ENCODE results near the gene EVI2A. TPM values are rescaled to one million over a fixed set of nuclear protein-coding genes. Genes with fewer than 3 reads are reported as not detected.

The EVI2A gene, protein sequence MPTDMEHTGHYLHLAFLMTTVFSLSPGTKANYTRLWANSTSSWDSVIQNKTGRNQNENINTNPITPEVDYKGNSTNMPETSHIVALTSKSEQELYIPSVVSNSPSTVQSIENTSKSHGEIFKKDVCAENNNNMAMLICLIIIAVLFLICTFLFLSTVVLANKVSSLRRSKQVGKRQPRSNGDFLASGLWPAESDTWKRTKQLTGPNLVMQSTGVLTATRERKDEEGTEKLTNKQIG
- not detected for polyA plus RNA-seq (2013, experiment 1 of 2)
- polyA plus RNA-seq (2013, experiment 2 of 2) = not detected

DNA sequence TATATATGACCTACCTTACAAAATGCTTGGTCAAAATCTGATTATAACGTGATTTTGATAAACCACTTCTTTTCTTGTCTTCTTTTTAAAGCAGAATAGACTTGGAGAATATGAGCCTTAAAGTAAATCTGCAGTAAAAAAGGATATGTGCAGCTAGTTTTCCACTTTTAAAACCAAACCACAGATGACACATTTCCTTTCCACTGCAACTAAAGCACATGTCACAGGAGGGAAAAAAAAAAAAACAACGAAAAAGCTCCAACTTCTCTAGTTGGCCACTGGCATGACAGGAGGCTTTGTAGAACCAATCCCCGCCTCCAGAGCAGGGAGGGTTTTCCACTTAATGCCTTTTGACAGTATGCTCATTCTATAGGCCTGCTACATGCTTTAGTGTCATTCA lies at the start of gene EVI2A:
Gene EVI2A (minus strand): TSS at position 142 of the 400 bp plus-strand sequence. CDS start 2,609 bp downstream, outside the sequence.
- Histone ChIP-seq H3K4me2 (ENCODE audit: insufficient read depth, low read length, poor library complexity, severe bottlenecking) (no peak within 1 kb of the TSS), H3K4me1 (ENCODE audit: control insufficient read depth in 2 of 2, insufficient read depth in 1 of 2, low read depth in 1 of 2, low read length in 2 of 2) (peaks cover 0 to 4% of the 10 kb centered on the region in 2 donors), H3K79me1 (ENCODE audit: low read depth, low read length) (no peaks in the 10 kb centered on the region), H2AFZ (ENCODE audit: low read length) (no peak within 1 kb of the TSS), H3K18ac (ENCODE audit: low read length) (no peak within 1 kb of the TSS), H2BK15ac (ENCODE audit: low read length) (no peak within 1 kb of the TSS), H3K4me3 (ENCODE audit: low read length in 2 of 2) (no peak within 1 kb of the TSS), H3K27me3 (ENCODE audit: control insufficient read depth in 3 of 3, insufficient read depth in 3 of 3, low read depth in 1 of 3, low read length in 3 of 3) (no peaks in the 10 kb centered on the region), H3K9me3 (replicated peaks in 1 of 2; ENCODE audit: control insufficient read depth in 2 of 2, insufficient read depth in 1 of 2, low read depth in 1 of 2, low read length in 2 of 2) (no peaks in the 10 kb centered on the region), H2BK5ac (ENCODE audit: low read length) (no peak within 1 kb of the TSS), H3K23ac (ENCODE audit: low read depth, low read length, poor library complexity) (no peak within 1 kb of the TSS), H3K27ac (replicated peaks; ENCODE audit: low read length) (no peak within 1 kb of the TSS), H3K14ac (ENCODE audit: low read length) (no peak within 1 kb of the TSS), H4K8ac (ENCODE audit: low read depth, low read length) (no peak within 1 kb of the TSS), H4K91ac (ENCODE audit: low read depth, low read length, poor library complexity) (no peak within 1 kb of the TSS), H2BK120ac (ENCODE audit: low read depth, low read length) (no peak within 1 kb of the TSS), H3K36me3 (replicated peaks in 1 of 2; ENCODE audit: control insufficient read depth in 2 of 2, insufficient read depth in 2 of 2, low read length in 2 of 2) (peaks cover 5 to 22% of the 10 kb centered on the region in 2 donors), H3K9ac (ENCODE audit: low read depth, low read length, poor library complexity) (no peak within 1 kb of the TSS), H3K4ac (ENCODE audit: low read length) (no peak within 1 kb of the TSS), H2BK12ac (ENCODE audit: low read length) (no peak within 1 kb of the TSS), H2AK5ac (ENCODE audit: low read depth, low read length) (no peak within 1 kb of the TSS)
- no CpG with 5 or more reads among the region's 3 CpGs for WGBS, 2 donors (ENCODE audit: extremely low coverage in 2 of 2, insufficient read length in 2 of 2, insufficient replicate concordance in 1 of 2)
- no peak for DNase-seq (ENCODE audit: low spot score)

DNA sequence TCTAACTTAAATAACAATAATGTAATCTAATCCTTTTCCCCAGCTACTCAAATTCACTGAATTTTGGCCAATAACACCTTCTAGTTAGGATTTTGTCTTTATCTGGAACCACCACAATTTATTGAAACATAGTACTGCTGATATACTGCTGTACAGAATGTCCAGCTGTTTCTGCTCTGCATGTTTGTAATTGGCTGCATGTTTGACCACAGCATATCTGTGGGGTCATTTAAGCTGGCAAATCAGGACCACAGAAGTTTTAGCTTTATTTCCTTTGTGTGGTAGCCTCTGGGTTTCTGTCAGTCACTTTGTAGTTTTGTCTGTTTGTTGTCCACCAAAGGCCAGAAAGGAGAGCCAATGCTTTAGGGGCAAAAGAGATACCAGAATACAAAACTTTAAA lies 47.8 kb upstream of the EVI2A start:
- Histone ChIP-seq H3K9me3 (replicated peaks in 1 of 2; ENCODE audit: control insufficient read depth in 2 of 2, insufficient read depth in 1 of 2, low read depth in 1 of 2, low read length in 2 of 2) (no peaks in the 10 kb centered on the region), H3K23ac (ENCODE audit: low read depth, low read length, poor library complexity) (no peak overlapping the region), H3K4me3 (ENCODE audit: low read length in 2 of 2) (no peak overlapping the region), H3K36me3 (replicated peaks in 1 of 2; ENCODE audit: control insufficient read depth in 2 of 2, insufficient read depth in 2 of 2, low read length in 2 of 2) (peaks cover 5 to 72% of the 10 kb centered on the region in 2 donors), H2BK120ac (ENCODE audit: low read depth, low read length) (no peak overlapping the region), H2BK5ac (ENCODE audit: low read length) (no peak overlapping the region), H3K18ac (ENCODE audit: low read length) (no peak overlapping the region), H4K8ac (ENCODE audit: low read depth, low read length) (no peak overlapping the region), H3K4me2 (ENCODE audit: insufficient read depth, low read length, poor library complexity, severe bottlenecking) (no peak overlapping the region), H3K27ac (replicated peaks; ENCODE audit: low read length) (no peak overlapping the region), H3K79me1 (ENCODE audit: low read depth, low read length) (no peaks in the 10 kb centered on the region), H2BK12ac (ENCODE audit: low read length) (no peak overlapping the region), H3K4ac (ENCODE audit: low read length) (no peak overlapping the region), H4K91ac (ENCODE audit: low read depth, low read length, poor library complexity) (no peak overlapping the region), H3K27me3 (ENCODE audit: control insufficient read depth in 3 of 3, insufficient read depth in 3 of 3, low read depth in 1 of 3, low read length in 3 of 3) (no peaks in the 10 kb centered on the region), H3K4me1 (ENCODE audit: control insufficient read depth in 2 of 2, insufficient read depth in 1 of 2, low read depth in 1 of 2, low read length in 2 of 2) (no peaks in the 10 kb centered on the region), H3K14ac (ENCODE audit: low read length) (no peak overlapping the region), H3K9ac (ENCODE audit: low read depth, low read length, poor library complexity) (no peak overlapping the region), H2AFZ (ENCODE audit: low read length) (no peak overlapping the region), H2AK5ac (ENCODE audit: low read depth, low read length) (no peak overlapping the region), H2BK15ac (ENCODE audit: low read length) (no peak overlapping the region)
- no peak for DNase-seq (ENCODE audit: low spot score)

GRCh38 chr17:31366088-31366487 lies 44.7 kb upstream of the EVI2A start:
- H3K9ac ChIP-seq (ENCODE audit: low read depth, low read length, poor library complexity) = no peak overlapping the region
- no peak overlapping the region for H2AK5ac ChIP-seq (ENCODE audit: low read depth, low read length)
- no peaks in the 10 kb centered on the region for H3K79me1 ChIP-seq (ENCODE audit: low read depth, low read length)
- H3K27me3 ChIP-seq (ENCODE audit: control insufficient read depth in 3 of 3, insufficient read depth in 3 of 3, low read depth in 1 of 3, low read length in 3 of 3) = no peaks in the 10 kb centered on the region
- H2BK120ac ChIP-seq (ENCODE audit: low read depth, low read length) = no peak overlapping the region
- no peak overlapping the region for H3K27ac ChIP-seq (replicated peaks; ENCODE audit: low read length)
- H3K4me2 ChIP-seq (ENCODE audit: insufficient read depth, low read length, poor library complexity, severe bottlenecking) = no peak overlapping the region
- WGBS, 2 donors (ENCODE audit: extremely low coverage in 2 of 2, insufficient read length in 2 of 2, insufficient replicate concordance in 1 of 2) = no CpG with 5 or more reads among the region's 4 CpGs
- no peak overlapping the region for H2AFZ ChIP-seq (ENCODE audit: low read length)
- H3K4ac ChIP-seq (ENCODE audit: low read length) = no peak overlapping the region
- H3K23ac ChIP-seq (ENCODE audit: low read depth, low read length, poor library complexity) = no peak overlapping the region
- no peak overlapping the region for H2BK15ac ChIP-seq (ENCODE audit: low read length)
- no peak overlapping the region for H4K91ac ChIP-seq (ENCODE audit: low read depth, low read length, poor library complexity)
- no peak for DNase-seq (ENCODE audit: low spot score)
- no peaks in the 10 kb centered on the region for H3K9me3 ChIP-seq (replicated peaks in 1 of 2; ENCODE audit: control insufficient read depth in 2 of 2, insufficient read depth in 1 of 2, low read depth in 1 of 2, low read length in 2 of 2)
- no peak overlapping the region for H3K4me3 ChIP-seq (ENCODE audit: low read length in 2 of 2)
- no peak overlapping the region for H2BK12ac ChIP-seq (ENCODE audit: low read length)
- no peaks in the 10 kb centered on the region for H3K4me1 ChIP-seq (ENCODE audit: control insufficient read depth in 2 of 2, insufficient read depth in 1 of 2, low read depth in 1 of 2, low read length in 2 of 2)
- H3K14ac ChIP-seq (ENCODE audit: low read length) = no peak overlapping the region
- no peak overlapping the region for H3K18ac ChIP-seq (ENCODE audit: low read length)
- H2BK5ac ChIP-seq (ENCODE audit: low read length) = no peak overlapping the region
- H4K8ac ChIP-seq (ENCODE audit: low read depth, low read length) = no peak overlapping the region
- H3K36me3 ChIP-seq (replicated peaks in 1 of 2; ENCODE audit: control insufficient read depth in 2 of 2, insufficient read depth in 2 of 2, low read length in 2 of 2) = peaks cover 2 to 77% of the 10 kb centered on the region in 2 donors

- Histone ChIP-seq H4K8ac (ENCODE audit: low read depth, low read length) (no peak overlapping the region), H3K14ac (ENCODE audit: low read length) (no peak overlapping the region), H3K36me3 (replicated peaks in 1 of 2; ENCODE audit: control insufficient read depth in 2 of 2, insufficient read depth in 2 of 2, low read length in 2 of 2) (peaks cover 4 to 80% of the 10 kb centered on the region in 2 donors), H2BK120ac (ENCODE audit: low read depth, low read length) (no peak overlapping the region), H2BK5ac (ENCODE audit: low read length) (no peak overlapping the region), H3K4me1 (ENCODE audit: control insufficient read depth in 2 of 2, insufficient read depth in 1 of 2, low read depth in 1 of 2, low read length in 2 of 2) (no peaks in the 10 kb centered on the region), H2BK12ac (ENCODE audit: low read length) (no peak overlapping the region), H4K91ac (ENCODE audit: low read depth, low read length, poor library complexity) (no peak overlapping the region), H3K9me3 (replicated peaks in 1 of 2; ENCODE audit: control insufficient read depth in 2 of 2, insufficient read depth in 1 of 2, low read depth in 1 of 2, low read length in 2 of 2) (no peaks in the 10 kb centered on the region), H3K9ac (ENCODE audit: low read depth, low read length, poor library complexity) (no peak overlapping the region), H3K23ac (ENCODE audit: low read depth, low read length, poor library complexity) (no peak overlapping the region), H2AK5ac (ENCODE audit: low read depth, low read length) (no peak overlapping the region), H2AFZ (ENCODE audit: low read length) (no peak overlapping the region), H2BK15ac (ENCODE audit: low read length) (no peak overlapping the region), H3K4me2 (ENCODE audit: insufficient read depth, low read length, poor library complexity, severe bottlenecking) (no peak overlapping the region), H3K4me3 (ENCODE audit: low read length in 2 of 2) (no peak overlapping the region), H3K27ac (replicated peaks; ENCODE audit: low read length) (no peak overlapping the region), H3K27me3 (ENCODE audit: control insufficient read depth in 3 of 3, insufficient read depth in 3 of 3, low read depth in 1 of 3, low read length in 3 of 3) (no peaks in the 10 kb centered on the region), H3K18ac (ENCODE audit: low read length) (no peak overlapping the region), H3K79me1 (ENCODE audit: low read depth, low read length) (no peaks in the 10 kb centered on the region), H3K4ac (ENCODE audit: low read length) (no peak overlapping the region)
- no CpG with 5 or more reads among the region's 6 CpGs for WGBS, 2 donors (ENCODE audit: extremely low coverage in 2 of 2, insufficient read length in 2 of 2, insufficient replicate concordance in 1 of 2)
- DNase-seq (ENCODE audit: low spot score) = no peak
Observed at GRCh38 chr17:31364012-31364411, 42.6 kb upstream of the EVI2A start.

Measured in neuronal stem cell (in vitro differentiated cells).